HG03025 (cell line): ENCODE results near the gene ZSCAN31.
"Not testable (repeated sequence)": the region's sequence is repeated elsewhere in the genome, so short reads cannot be mapped to it uniquely, and the experiment has no call there.

ENCODE experiments used
- ATAC-seq: cut with Tn5 transposase; IDR thresholded peaks from one replicate; pipeline ENCODE4 v1.9.1; 2021; ENCODE audit warnings: mild to moderate bottlenecking, moderate library complexity; ENCODE audit not compliant: unreplicated experiment, low FRiP score

ZSCAN31 gene

DNA sequence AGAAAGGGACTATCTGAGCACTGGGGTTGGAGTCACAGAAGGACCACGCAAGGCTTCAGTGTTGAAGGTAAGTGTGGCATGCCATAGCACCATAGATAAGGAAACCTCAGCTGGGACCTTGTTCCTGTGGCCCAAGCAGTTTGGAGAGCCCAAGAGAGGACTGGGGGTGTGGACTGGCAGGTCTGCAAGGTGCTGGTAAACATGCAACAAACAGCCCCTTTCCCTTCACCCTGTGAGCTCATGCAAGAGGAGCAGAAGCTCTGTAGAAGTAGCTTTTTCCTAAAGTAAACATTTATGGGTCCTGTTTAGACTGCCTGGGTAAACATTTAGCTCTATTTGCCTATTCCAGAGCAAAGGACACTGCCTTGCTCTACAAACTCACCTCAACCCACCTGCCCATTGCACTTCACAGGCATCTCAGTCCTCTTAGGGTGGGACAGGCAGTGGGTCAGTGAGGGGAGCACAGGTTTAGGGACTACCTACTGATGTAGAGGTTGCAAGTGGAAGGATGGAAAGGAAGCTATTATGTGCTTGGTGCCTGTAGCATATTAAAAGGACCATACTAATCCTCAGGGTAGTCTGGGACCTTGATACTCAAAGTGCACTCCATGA, 12.0 kb downstream of the ZSCAN31 start:
- no peak for ATAC-seq

- ATAC-seq, result no peak
Observed at GRCh38 chr6:28322661-28323060, 13.3 kb downstream of the ZSCAN31 start.

DNA sequence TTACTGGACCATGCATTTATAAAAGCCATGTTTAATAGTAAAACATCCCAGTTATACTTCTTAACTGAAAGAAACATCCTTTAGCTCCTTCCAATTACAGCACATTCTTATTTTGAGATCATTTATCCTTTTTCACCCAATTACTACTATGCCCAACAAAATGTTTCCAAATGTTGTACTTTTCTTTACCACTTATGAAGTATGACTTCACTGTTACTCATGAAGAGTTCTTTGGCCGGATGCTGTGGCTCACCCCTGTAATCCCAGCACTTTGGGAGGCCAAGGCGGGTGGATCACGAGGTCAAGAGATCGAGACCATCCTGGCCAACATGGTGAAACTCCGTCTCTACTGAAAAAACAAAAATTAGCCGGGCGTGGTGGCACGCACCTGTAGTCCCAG, 18.1 kb downstream of the ZSCAN31 start:
- not testable (repeated sequence) for ATAC-seq

DNA sequence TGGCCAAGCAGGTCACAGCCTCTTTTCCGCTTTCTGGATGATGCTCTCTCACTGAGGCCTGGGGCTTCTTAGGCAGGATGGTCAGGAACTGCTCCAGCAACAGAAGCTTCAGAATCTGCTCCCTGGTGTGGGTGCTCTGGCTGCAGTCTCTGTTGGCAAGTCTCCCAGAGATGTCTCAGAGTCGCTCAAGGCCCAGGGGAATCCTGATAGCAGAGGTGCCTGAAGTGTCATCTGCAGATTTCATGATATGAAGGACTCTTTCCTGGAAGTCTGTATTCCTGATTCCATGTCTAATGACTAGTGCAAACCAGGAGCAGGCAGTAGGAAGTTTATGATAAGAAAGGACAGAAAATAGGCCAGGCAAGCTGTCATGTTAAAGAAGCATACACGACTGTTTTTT, 20.3 kb downstream of the ZSCAN31 start:
- no peak for ATAC-seq

- ATAC-seq, result no peak
Observed at GRCh38 chr6:28312939-28313338, 23.0 kb downstream of the ZSCAN31 start.

DNA sequence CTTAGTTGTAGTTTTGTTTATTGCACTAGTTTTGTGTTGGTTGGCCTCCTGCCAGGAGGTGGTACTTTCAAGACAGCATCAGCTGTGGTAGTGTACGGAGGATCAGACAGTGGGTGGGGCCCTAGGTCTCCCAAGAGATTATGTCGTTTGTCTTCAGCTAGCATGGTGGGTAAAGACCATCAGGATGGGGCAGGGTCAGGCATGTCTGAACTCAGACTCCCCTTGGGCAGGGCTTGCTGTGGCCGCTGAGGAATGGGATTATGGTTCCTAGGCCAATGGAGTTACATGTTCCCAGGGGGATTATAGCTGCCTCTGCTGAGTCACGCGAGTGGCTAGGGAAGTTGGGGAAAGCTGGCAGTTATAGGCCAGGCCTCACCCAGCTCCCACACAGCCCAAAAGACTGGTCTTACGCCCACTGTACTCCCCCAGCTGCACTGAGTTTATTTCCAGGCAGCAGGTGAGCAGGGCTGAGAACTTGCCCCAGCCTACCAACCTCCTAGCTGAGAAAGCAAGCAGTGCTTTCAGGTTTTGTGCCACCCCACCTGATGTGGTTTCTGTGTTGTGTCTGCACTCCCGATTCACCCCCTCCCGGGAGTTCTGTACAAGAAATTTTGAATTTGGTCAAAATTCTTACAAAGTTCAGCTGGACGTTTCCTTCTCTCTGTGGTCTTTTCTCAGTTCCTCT, 24.7 kb downstream of the ZSCAN31 start:
- ATAC-seq, result no peak

DNA sequence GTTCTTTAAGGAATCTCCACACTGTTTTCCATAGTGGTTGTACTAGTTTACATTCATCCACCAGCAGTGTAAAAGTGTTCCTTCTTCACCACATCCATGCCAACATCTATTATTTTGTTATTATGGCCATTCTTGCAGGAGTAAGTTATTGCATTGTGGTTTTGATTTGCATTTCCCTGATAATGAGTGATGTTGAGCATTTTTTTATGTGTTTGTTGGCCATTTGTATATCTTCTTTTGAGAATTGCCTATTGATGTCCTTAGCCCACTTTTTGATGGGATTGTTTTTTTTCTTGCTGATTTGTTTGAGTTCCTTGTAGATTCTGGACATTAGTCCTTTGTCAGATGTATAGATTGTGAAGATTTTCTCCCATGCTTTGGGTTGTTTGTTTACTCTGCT, 29.6 kb downstream of the ZSCAN31 start:
- ATAC-seq, result not testable (repeated sequence)

GRCh38 chr6:28303570-28303969, 32.4 kb downstream of the ZSCAN31 start:
- no peak for ATAC-seq

GRCh38 chr6:28296520-28297060, 39.4 kb downstream of the ZSCAN31 start:
- no peak for ATAC-seq

DNA sequence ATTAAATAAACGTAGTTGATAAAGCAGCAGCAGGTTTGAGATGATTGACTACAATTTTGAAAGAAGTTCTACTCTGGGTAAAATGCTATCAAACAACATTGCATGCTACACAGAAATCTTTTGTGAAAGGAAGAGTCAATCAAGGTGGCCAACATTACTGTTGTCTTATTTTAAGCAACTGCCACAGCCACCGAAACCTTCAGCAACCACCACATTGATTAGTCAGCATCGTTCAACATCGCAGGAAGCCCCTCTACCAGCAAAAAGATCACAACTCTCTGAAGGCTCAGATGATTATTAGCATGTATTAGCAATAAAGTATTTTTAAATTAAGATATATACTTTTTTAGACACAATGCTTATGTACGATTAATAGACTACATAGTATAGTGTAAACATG, 40.6 kb downstream of the ZSCAN31 start:
- no peak for ATAC-seq

DNA sequence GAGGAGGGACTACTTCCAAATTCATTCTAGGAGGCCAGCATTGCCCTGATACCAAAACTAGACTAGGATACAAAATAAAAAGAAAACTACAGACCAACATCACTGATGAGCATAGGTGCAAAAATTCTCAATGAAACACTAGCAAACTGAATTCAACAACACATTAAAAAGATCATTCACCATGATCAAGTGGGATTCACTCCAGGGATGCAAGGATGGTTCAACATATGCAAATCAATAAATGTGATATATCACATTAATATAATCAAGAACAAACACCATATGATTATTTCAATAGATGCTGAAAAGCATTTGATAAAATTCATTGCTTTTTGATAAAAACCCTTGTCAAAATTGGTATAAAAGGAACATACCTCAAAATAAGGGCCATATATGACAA, 44.4 kb downstream of the ZSCAN31 start:
- ATAC-seq, result no peak

- no peak for ATAC-seq
Observed at GRCh38 chr6:28282926-28283325, 53.0 kb downstream of the ZSCAN31 start.

GRCh38 chr6:28281288-28282064, 54.5 kb downstream of the ZSCAN31 start, which contains the start of gene PGBD1:
Gene PGBD1 (plus strand): TSS chr6:28281572. CDS start chr6:28283814, 2,242 bp downstream.
- ATAC-seq, result peak; percentile 89

GRCh38 chr6:28280595-28281287, 55.2 kb downstream of the ZSCAN31 start:
- ATAC-seq, result no peak

GRCh38 chr6:28277746-28278145, 58.2 kb downstream of the ZSCAN31 start:
- ATAC-seq, result no peak

DNA sequence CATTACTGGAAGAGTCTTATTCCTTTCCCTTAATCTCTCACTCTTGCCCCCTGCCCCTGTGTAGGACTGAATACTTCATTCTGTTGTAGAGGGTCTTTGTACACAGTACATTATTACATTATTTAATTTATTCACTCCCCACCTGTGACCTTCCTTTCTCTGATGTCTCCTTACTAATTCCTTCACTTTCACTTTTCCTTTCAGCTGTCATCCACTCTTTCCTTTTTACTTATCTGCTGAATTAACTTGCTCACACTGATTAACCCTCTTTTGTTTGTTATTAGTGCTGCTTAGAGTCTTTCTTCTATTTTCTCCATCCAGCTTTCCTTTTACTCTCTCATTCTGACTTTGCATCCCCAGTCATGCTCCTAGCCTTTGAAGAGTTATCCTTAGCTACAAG, 61.1 kb downstream of the ZSCAN31 start:
- ATAC-seq, result no peak
